WI38 (cell line): ENCODE results near the gene BTBD10.

Experiments
- H3K4me3 ChIP-seq: 2 replicates; pipeline ENCODE4 v1.5.1; 2011; ENCODE audit warnings: low read depth, mild to moderate bottlenecking, control low read depth, low read length
- CTCF ChIP-seq: IDR thresholded peaks from 2 replicates; pipeline ENCODE4 v1.5.1; 2012; ENCODE audit warnings: low read depth, mild to moderate bottlenecking, control low read depth, low read length

The BTBD10 gene

GRCh38 chr11:13480198-13480597 is 17.2 kb upstream of the BTBD10 start:
- no peak for TF ChIP-seq CTCF
- H3K4me3 ChIP-seq = no peak overlapping the region

- H3K4me3 ChIP-seq = no peak overlapping the region
- TF ChIP-seq CTCF = no peak
Measured at GRCh38 chr11:13479688-13480087, 16.7 kb upstream of the BTBD10 start.

GRCh38 chr11:13475091-13475490 is 12.1 kb upstream of the BTBD10 start:
- H3K4me3 ChIP-seq = no peak overlapping the region
- TF ChIP-seq CTCF = no peak

GRCh38 chr11:13473013-13473722 is 10.1 kb upstream of the BTBD10 start:
- H3K4me3 ChIP-seq = no peak overlapping the region
- TF ChIP-seq CTCF = no peak

- TF ChIP-seq CTCF = no peak
- H3K4me3 ChIP-seq = no peak overlapping the region
Measured at GRCh38 chr11:13468750-13469149, 5.7 kb upstream of the BTBD10 start.

- TF ChIP-seq CTCF = peak; percentile 49; the same call in 1 of the 2 replicates
Measured at GRCh38 chr11:13465909-13466371, 2.9 kb upstream of the BTBD10 start.

GRCh38 chr11:13463779-13464290 is 813 bp upstream of the BTBD10 start:
- TF ChIP-seq CTCF = no peak

More at GRCh38 chr11:13465909-13466371, 2.9 kb upstream of the BTBD10 start:
- no peak overlapping the region for H3K4me3 ChIP-seq

More at GRCh38 chr11:13463779-13464290, 813 bp upstream of the BTBD10 start:
- H3K4me3 ChIP-seq = peak overlapping the region; percentile 94
